ENCODE results near the gene PHF12. TPM values are rescaled to one million over a fixed set of nuclear protein-coding genes. Genes with fewer than 3 reads are reported as not detected.

PHF12 gene
- total and polyA plus RNA-seq, 2 of the 13 experiments (the other 11 are each of a cell fraction or from before 2014, with no cell fraction given): 9.8 to 17.1 TPM

- TF ChIP-seq ZEB1 (IDR thresholded peaks at IDR 0.05; ENCODE audit: insufficient replicate concordance, low read depth): peak; percentile 44
- peak; percentile 73; the same call in 1 of the 2 replicates for TF ChIP-seq FOXC1 (CRISPR knock-in tag; IDR thresholded peaks at IDR 0.05; ENCODE audit: borderline replicate concordance)
- TF ChIP-seq SP4 (CRISPR knock-in tag; IDR thresholded peaks at IDR 0.05): peak; percentile 67; the same call in 1 of the 2 replicates
- TF ChIP-seq ELF1 (CRISPR knock-in tag; IDR thresholded peaks at IDR 0.05): peak; percentile 56
- TF ChIP-seq TGIF2 (CRISPR knock-in tag; IDR thresholded peaks at IDR 0.05): peak; percentile 71; the same call in 1 of the 2 replicates
- TF ChIP-seq MED1 (CRISPR knock-in tag; IDR thresholded peaks at IDR 0.05): peak; percentile 7
- peak in 1 of 2 experiments; percentile 74; a peak in 2 of 4 replicates for TF ChIP-seq ATF4 (CRISPR knock-in tag; IDR thresholded peaks at IDR 0.05)
- no peak for TF ChIP-seq HNRNPH1 (optimal IDR thresholded peaks at IDR 0.05; ENCODE audit: low read depth, low read length)
- TF ChIP-seq, protein P1, sequence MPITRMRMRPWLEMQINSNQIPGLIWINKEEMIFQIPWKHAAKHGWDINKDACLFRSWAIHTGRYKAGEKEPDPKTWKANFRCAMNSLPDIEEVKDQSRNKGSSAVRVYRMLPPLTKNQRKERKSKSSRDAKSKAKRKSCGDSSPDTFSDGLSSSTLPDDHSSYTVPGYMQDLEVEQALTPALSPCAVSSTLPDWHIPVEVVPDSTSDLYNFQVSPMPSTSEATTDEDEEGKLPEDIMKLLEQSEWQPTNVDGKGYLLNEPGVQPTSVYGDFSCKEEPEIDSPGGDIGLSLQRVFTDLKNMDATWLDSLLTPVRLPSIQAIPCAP (CRISPR knock-in tag; IDR thresholded peaks at IDR 0.05; ENCODE audit: low read depth): no peak
Measured at GRCh38 chr17:28896884-28897768, 54.2 kb downstream of the PHF12 start, which contains the start of gene FLOT2 (continued).

- Histone ChIP-seq H3K4me1 (ENCODE audit: insufficient read depth, low read length) (peaks cover 47% of the 10 kb centered on the region), H4K20me1 (ENCODE audit: insufficient read depth, low read length) (no peaks in the 10 kb centered on the region; the same call in none of the 2 replicates), H2AFZ (ENCODE audit: low read length) (no peak overlapping the region), H3K27ac (ENCODE audit: extremely low read length, insufficient read depth, low read length) (peak overlapping the region; percentile 84), H3K27me3 (ENCODE audit: control insufficient read depth in 1 of 2, insufficient read depth in 2 of 2, low read length in 2 of 2) (no peaks in the 10 kb centered on the region), H3K4me2 (ENCODE audit: low read depth, low read length) (peak overlapping the region; percentile 90), H3K9ac (ENCODE audit: insufficient read depth, low read depth, low read length) (peak overlapping the region; percentile 83), H3K79me2 (ENCODE audit: insufficient read depth, low read length) (peaks cover 23% of the 10 kb centered on the region), H3K9me3 (ENCODE audit: low read length) (no peaks in the 10 kb centered on the region), H3K4me3 (replicated peaks in 1 of 3; ENCODE audit: insufficient read depth in 1 of 3, low read depth in 2 of 3, low read length in 3 of 3) (peak overlapping the region; percentile 76 to 93 (median 89)), H3K36me3 (replicated peaks in 1 of 2; ENCODE audit: control insufficient read depth in 1 of 2, insufficient read depth in 2 of 2, low read length in 2 of 2) (peaks cover 0 to 5% of the 10 kb centered on the region in 2 experiments; a peak in 2 of 5 replicates)
- BruUV-seq (replicated peaks): no TSS peak
- CTCF ChIA-PET (ENCODE audit: low intra/inter-chr PET ratio, low total read pairs): no interaction called here
- in situ Hi-C loops (cut with HindIII; ENCODE audit: extremely low pct_ligation_motif_present, low pct_unique_long_range_greater_than_20kb): loop anchor here (25.0 kb wide), 1 partner anchor 259 kb away; the partner anchor contains the start of gene BLTP2
- POLR2A ChIA-PET: interaction anchor here (1.2 to 3.5 kb wide), 6 partner anchors 12 to 169 kb away, joined by 4 to 16 read pairs (median 5); partner anchors contain the start of genes NEK8 and PHF12
- no peak for DNase-seq (ENCODE audit: low spot score)
- 0% methylated on average over 5 of the region's 5 CpGs for WGBS (ENCODE audit: low lambda C conversion rate)
- no peak for FAIRE-seq
- ATAC-seq: no peak
- intact Hi-C loops (cut with micrococcal nuclease; ENCODE audit: unreplicated experiment): loop anchor here (5.0 kb wide), 1 partner anchor 134 kb away; no protein-coding TSS in a partner anchor
- TF ChIP-seq ZNF335 (CRISPR knock-in tag; IDR thresholded peaks at IDR 0.05): no peak
- no peak for TF ChIP-seq SRSF4 (IDR thresholded peaks at IDR 0.05; ENCODE audit: low read depth, low read length, poor library complexity, severe bottlenecking)
- TF ChIP-seq AHR (CRISPR knock-in tag; IDR thresholded peaks at IDR 0.05): no peak
- TF ChIP-seq ZNF879 (CRISPR knock-in tag; IDR thresholded peaks at IDR 0.05): 0 out of 2 replicates have a peak, but pooled peaks have one; percentile 14
- TF ChIP-seq NFAT5 (CRISPR knock-in tag; IDR thresholded peaks at IDR 0.05): no peak
- 0 out of 2 replicates have a peak, but pooled peaks have one; percentile 3 for TF ChIP-seq BRCA1 (CRISPR knock-in tag; IDR thresholded peaks at IDR 0.05)
Measured at GRCh38 chr17:28896491-28896883, 54.8 kb downstream of the PHF12 start.
